Hepatocyte (in vitro differentiated cells): ENCODE data around the gene MARCHF2. TPM values are rescaled to one million over a fixed set of nuclear protein-coding genes. Genes with fewer than 3 reads are reported as not detected.

Experiments
- DNase-seq: peaks from one replicate; pipeline ENCODE4 v3.0.0-alpha.2; 2016; ENCODE audit warnings: low spot score
- H2AFZ ChIP-seq: fragments of 200-600 bp; sonication (generic); 2 replicates; pipeline ENCODE4 v1.6.0; 2016; ENCODE audit warnings: antibody characterized with exemption, mild to moderate bottlenecking
- H3K27ac ChIP-seq: fragments of 200-600 bp; sonication (generic); 2 replicates; pipeline ENCODE4 v1.5.1; 2016; ENCODE audit warnings: mild to moderate bottlenecking
- H3K27me3 ChIP-seq: fragments of 200-600 bp; sonication (generic); 2 replicates; pipeline ENCODE4 v1.6.1; 2016
- H3K36me3 ChIP-seq: fragments of 200-600 bp; sonication (generic); replicated peaks from 2 replicates; pipeline ENCODE4 v1.5.1; 2016; ENCODE audit warnings: low read depth; ENCODE audit not compliant: insufficient read depth
- H3K4me1 ChIP-seq: fragments of 200-600 bp; sonication (generic); 2 replicates; pipeline ENCODE4 v1.5.1; 2016; ENCODE audit warnings: mild to moderate bottlenecking, moderate library complexity; ENCODE audit not compliant: insufficient read depth
- H3K4me2 ChIP-seq: fragments of 200-600 bp; sonication (generic); 2 replicates; pipeline ENCODE4 v1.6.0; 2016
- H3K4me3 ChIP-seq: fragments of 200-600 bp; sonication (generic); 2 replicates; pipeline ENCODE4 v1.5.1; 2016; ENCODE audit warnings: mild to moderate bottlenecking
- H3K79me2 ChIP-seq: fragments of 200-600 bp; sonication (generic); 2 replicates; pipeline ENCODE4 v1.6.0; 2017; ENCODE audit warnings: mild to moderate bottlenecking
- H3K9me2 ChIP-seq: fragments of 200-600 bp; sonication (generic); replicated peaks from 2 replicates; pipeline ENCODE4 v1.6.0; 2017; ENCODE audit warnings: mild to moderate bottlenecking; ENCODE audit not compliant: insufficient read depth
- H3K9me3 ChIP-seq: fragments of 200-600 bp; sonication (generic); 2 replicates; pipeline ENCODE4 v1.5.1; 2016; ENCODE audit warnings: low read depth, mild to moderate bottlenecking
- H4K20me1 ChIP-seq: fragments of 200-600 bp; sonication (generic); 2 replicates; pipeline ENCODE4 v1.6.0; 2016; ENCODE audit warnings: mild to moderate bottlenecking; ENCODE audit not compliant: insufficient read depth, poor library complexity, severe bottlenecking
- EZH2 ChIP-seq: fragments of 200-600 bp; sonication (generic); IDR thresholded peaks from 2 replicates; pipeline ENCODE4 v1.6.1; 2016; ENCODE audit warnings: antibody characterized with exemption, mild to moderate bottlenecking, borderline replicate concordance
- EZH2phosphoT487 ChIP-seq: fragments of 200-600 bp; sonication (generic); IDR thresholded peaks from one replicate; pipeline ENCODE4 v1.6.1; 2018; ENCODE audit warnings: antibody characterized with exemption, mild to moderate bottlenecking, low read depth, moderate library complexity; ENCODE audit not compliant: unreplicated experiment, severe bottlenecking
- WGBS: methylation state at CpG from one replicate; pipeline ENCODE4 v1.1.6; 2016; ENCODE audit warnings: low lambda C conversion rate; ENCODE audit errors: missing lambda C conversion rate; 5-methylcytosine and 5-hydroxymethylcytosine counted together
- polyA plus RNA-seq: library from polyadenylated mRNA; unstranded; fragments of >200 nt; fragmentation: Nextera tagmentation; extraction: Ambion mirVana; gene quantifications from 2 replicates; pipeline ENCODE4 v1.2.1, GENCODE V29; 2016
- total RNA-seq: library from RNA; depleted of rRNA; stranded (reverse); fragments of >200 nt; gene quantifications from 2 replicates; pipeline ENCODE4 v1.2.3, GENCODE V29; 2014
- TF ChIP-seq, protein P1 (sequence below): fragments of 200-600 bp; sonication (generic); IDR thresholded peaks from 2 replicates; pipeline ENCODE4 v1.5.1; 2016; ENCODE audit warnings: antibody characterized with exemption, mild to moderate bottlenecking; ENCODE audit not compliant: poor library complexity

MARCHF2 gene
- total and polyA plus RNA-seq, 2 experiments from 2014 or later, result 38.5 to 73.5 TPM

GRCh38 chr19:8475005-8475404 lies 61.9 kb downstream of the MARCHF2 start:
- Histone ChIP-seq H3K27ac (no peak overlapping the region), H3K36me3 (peaks cover 6% of the 10 kb centered on the region), H3K4me1 (no peaks in the 10 kb centered on the region), H3K9me3 (no peaks in the 10 kb centered on the region), H3K79me2 (peaks cover 99% of the 10 kb centered on the region), H3K4me3 (no peak overlapping the region), H4K20me1 (peaks cover 52% of the 10 kb centered on the region), H3K9me2 (no peaks in the 10 kb centered on the region), H3K27me3 (no peaks in the 10 kb centered on the region), H2AFZ (no peak overlapping the region), H3K4me2 (no peak overlapping the region)
- TF ChIP-seq, protein P1, sequence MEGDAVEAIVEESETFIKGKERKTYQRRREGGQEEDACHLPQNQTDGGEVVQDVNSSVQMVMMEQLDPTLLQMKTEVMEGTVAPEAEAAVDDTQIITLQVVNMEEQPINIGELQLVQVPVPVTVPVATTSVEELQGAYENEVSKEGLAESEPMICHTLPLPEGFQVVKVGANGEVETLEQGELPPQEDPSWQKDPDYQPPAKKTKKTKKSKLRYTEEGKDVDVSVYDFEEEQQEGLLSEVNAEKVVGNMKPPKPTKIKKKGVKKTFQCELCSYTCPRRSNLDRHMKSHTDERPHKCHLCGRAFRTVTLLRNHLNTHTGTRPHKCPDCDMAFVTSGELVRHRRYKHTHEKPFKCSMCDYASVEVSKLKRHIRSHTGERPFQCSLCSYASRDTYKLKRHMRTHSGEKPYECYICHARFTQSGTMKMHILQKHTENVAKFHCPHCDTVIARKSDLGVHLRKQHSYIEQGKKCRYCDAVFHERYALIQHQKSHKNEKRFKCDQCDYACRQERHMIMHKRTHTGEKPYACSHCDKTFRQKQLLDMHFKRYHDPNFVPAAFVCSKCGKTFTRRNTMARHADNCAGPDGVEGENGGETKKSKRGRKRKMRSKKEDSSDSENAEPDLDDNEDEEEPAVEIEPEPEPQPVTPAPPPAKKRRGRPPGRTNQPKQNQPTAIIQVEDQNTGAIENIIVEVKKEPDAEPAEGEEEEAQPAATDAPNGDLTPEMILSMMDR, result no peak
- no peak for TF ChIP-seq EZH2phosphoT487
- DNase-seq, result no peak
- 100% methylated on average over 1 of the region's 1 CpG for WGBS

DNA sequence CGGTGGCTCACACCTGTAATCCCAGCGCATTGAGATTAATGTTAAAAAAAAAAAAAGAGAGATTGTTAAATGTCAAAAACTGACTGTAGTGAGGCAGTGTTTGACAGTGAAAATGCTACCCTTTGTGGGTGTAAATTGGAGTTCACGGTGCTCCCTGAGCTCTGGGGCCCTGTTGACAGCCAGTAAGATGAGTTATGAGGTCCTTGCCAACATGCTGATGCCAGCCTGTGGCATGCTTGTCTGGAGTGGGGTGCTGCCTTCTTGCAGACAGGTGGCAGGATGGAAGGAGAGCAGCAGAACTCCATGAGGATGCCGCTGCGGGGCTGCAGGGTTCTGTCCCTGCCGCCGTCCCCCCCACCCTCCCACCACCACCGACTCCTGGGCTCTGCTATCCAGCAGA lies 63.4 kb downstream of the MARCHF2 start:
- DNase-seq, result no peak

GRCh38 chr19:8477889-8478288 lies 64.8 kb downstream of the MARCHF2 start:
- H3K36me3 ChIP-seq, result peaks cover 6% of the 10 kb centered on the region

More for the DNA sequence above, 63.4 kb downstream of the MARCHF2 start:
- TF ChIP-seq, protein P1, result no peak
- Histone ChIP-seq H3K27me3 (no peaks in the 10 kb centered on the region), H3K4me3 (no peak overlapping the region), H3K79me2 (peaks cover 99% of the 10 kb centered on the region), H3K4me2 (no peak overlapping the region), H3K9me2 (no peaks in the 10 kb centered on the region), H3K9me3 (no peaks in the 10 kb centered on the region), H2AFZ (no peak overlapping the region), H3K36me3 (peaks cover 6% of the 10 kb centered on the region), H4K20me1 (peaks cover 56% of the 10 kb centered on the region), H3K27ac (no peak overlapping the region), H3K4me1 (no peaks in the 10 kb centered on the region)
- WGBS, result 91% methylated on average over 8 of the region's 8 CpGs

DNA sequence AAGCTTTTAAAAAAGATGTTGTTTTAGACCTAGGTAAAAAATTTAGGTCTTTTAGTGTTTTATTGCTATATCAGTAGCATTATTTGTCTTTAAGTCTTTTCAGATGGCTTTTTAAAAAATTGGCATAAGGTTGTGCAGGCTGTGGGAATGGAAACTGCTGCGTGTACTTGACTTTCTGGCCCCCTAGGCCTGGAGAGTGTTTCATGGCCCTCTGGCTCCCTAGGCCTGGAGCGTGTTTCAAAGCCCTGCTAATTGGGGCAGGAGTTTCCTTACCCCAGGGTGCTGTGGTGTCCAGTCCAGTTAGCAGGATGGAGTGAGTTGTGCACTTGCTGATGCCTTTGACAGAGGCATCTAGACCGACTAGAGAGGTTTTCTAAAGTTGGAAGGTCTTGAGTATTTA lies 65.5 kb downstream of the MARCHF2 start:
- no peaks in the 10 kb centered on the region for H3K9me2 ChIP-seq
- H3K9me3 ChIP-seq, result no peaks in the 10 kb centered on the region
- no peak overlapping the region for H2AFZ ChIP-seq
- 82% methylated on average over 3 of the region's 3 CpGs for WGBS
- no peak overlapping the region for H3K4me3 ChIP-seq
- no peak overlapping the region for H3K4me2 ChIP-seq
- peaks cover 6% of the 10 kb centered on the region for H3K36me3 ChIP-seq
- no peak for DNase-seq
- H3K79me2 ChIP-seq, result peaks cover 95% of the 10 kb centered on the region
- peaks cover 69% of the 10 kb centered on the region for H4K20me1 ChIP-seq
- no peak overlapping the region for H3K27ac ChIP-seq
- TF ChIP-seq, protein P1, result no peak
- TF ChIP-seq EZH2phosphoT487 (no peak), EZH2 (no peak)
- no peaks in the 10 kb centered on the region for H3K4me1 ChIP-seq
- H3K27me3 ChIP-seq, result no peaks in the 10 kb centered on the region

More at GRCh38 chr19:8477889-8478288, 64.8 kb downstream of the MARCHF2 start:
- H3K27me3 ChIP-seq, result no peaks in the 10 kb centered on the region
- no peaks in the 10 kb centered on the region for H3K4me1 ChIP-seq
- WGBS, result 89% methylated on average over 4 of the region's 4 CpGs
- TF ChIP-seq, protein P1, result no peak
- TF ChIP-seq EZH2 (no peak), EZH2phosphoT487 (no peak)
- no peak overlapping the region for H3K27ac ChIP-seq
- no peaks in the 10 kb centered on the region for H3K9me3 ChIP-seq
- DNase-seq, result no peak
- no peak overlapping the region for H3K4me2 ChIP-seq
- peaks cover 97% of the 10 kb centered on the region for H3K79me2 ChIP-seq
- H3K9me2 ChIP-seq, result no peaks in the 10 kb centered on the region
- H3K4me3 ChIP-seq, result no peak overlapping the region
- no peak overlapping the region for H2AFZ ChIP-seq
- peaks cover 63% of the 10 kb centered on the region for H4K20me1 ChIP-seq
